ENCODE results near the gene VEPH1. TPM values are rescaled to one million over a fixed set of nuclear protein-coding genes. Genes with fewer than 3 reads are reported as not detected.

Gene VEPH1
- total RNA-seq, 2 experiments from 2014 or later = not detected

GRCh38 chr3:157284688-157285087 is 218.5 kb downstream of the VEPH1 start:
- intact Hi-C loops (cut with micrococcal nuclease) = no loop called here
- TF ChIP-seq, protein P1, sequence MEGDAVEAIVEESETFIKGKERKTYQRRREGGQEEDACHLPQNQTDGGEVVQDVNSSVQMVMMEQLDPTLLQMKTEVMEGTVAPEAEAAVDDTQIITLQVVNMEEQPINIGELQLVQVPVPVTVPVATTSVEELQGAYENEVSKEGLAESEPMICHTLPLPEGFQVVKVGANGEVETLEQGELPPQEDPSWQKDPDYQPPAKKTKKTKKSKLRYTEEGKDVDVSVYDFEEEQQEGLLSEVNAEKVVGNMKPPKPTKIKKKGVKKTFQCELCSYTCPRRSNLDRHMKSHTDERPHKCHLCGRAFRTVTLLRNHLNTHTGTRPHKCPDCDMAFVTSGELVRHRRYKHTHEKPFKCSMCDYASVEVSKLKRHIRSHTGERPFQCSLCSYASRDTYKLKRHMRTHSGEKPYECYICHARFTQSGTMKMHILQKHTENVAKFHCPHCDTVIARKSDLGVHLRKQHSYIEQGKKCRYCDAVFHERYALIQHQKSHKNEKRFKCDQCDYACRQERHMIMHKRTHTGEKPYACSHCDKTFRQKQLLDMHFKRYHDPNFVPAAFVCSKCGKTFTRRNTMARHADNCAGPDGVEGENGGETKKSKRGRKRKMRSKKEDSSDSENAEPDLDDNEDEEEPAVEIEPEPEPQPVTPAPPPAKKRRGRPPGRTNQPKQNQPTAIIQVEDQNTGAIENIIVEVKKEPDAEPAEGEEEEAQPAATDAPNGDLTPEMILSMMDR (IDR thresholded peaks at IDR 0.05) = no peak
- Mint-ChIP-seq H3K4me1 (ENCODE audit: low read depth) (peaks cover 4% of the 10 kb centered on the region), H3K27ac (no peak overlapping the region), H3K36me3 (ENCODE audit: low read depth) (no peaks in the 10 kb centered on the region), H3K27me3 (no peaks in the 10 kb centered on the region), H3K9me3 (no peaks in the 10 kb centered on the region), H3K4me3 (no peak overlapping the region)
- POLR2A ChIA-PET = no interaction called here
- ATAC-seq = no peak
- CTCF ChIA-PET = no interaction called here
- DNase-seq = no peak

DNA sequence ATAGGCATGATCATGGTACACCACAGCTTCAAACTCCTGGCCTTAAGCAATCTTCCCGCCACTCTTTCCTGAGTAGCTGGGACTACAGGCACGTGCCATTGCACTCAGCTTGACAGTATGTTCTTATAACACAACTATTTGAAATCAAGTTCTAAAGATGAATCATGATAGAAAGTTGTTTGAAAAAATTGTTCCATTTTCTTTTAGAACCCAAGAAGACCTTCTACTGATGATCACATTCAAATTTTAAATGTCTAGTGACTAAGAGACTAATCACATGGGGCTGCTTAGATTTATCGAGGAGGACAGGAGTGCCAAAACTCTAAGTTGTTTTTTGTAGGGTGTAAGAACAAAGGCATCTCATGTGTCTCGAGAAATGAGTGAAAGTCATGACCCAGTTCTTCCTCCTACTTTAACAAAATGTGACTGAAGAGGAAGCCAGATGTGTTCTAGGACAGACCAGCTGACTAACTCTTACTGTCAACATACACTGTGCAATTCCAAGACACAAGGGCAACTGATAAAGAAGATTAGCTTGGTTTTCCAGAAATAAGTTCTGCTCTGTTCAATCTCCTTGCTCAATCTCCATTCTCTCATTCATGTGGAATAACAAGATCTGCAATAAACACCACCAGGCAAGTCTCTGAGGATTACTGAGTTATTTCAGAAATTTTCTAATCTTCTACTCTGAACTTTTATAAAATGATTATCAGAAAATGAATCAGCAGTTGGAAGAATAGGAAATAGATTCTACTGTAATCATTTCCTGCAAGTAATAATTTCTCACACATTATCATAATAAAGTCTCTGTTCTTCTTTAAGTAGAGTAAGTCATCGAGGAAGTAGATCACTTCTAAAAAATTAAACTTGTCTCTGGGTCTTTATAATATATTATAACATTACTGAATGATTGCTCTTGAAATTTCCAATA is 220.7 kb downstream of the VEPH1 start:
- ATAC-seq (no peak), DNase-seq (no peak)
- Mint-ChIP-seq H3K4me3 (no peak overlapping the region), H3K27me3 (no peaks in the 10 kb centered on the region), H3K9me3 (no peaks in the 10 kb centered on the region), H3K36me3 (ENCODE audit: low read depth) (no peaks in the 10 kb centered on the region), H3K4me1 (ENCODE audit: low read depth) (peaks cover 4% of the 10 kb centered on the region), H3K27ac (no peak overlapping the region)
- ChIA-PET POLR2A (no interaction called here), CTCF (interaction anchor here (0.7 to 1.2 kb wide), 5 partner anchors 9 to 734 kb away, joined by 3 to 4 read pairs (median 3); no protein-coding TSS in a partner anchor)
- intact Hi-C loops (cut with micrococcal nuclease) = no loop called here
- TF ChIP-seq, protein P1 (IDR thresholded peaks at IDR 0.05) = no peak

- no peak for ATAC-seq
- ChIA-PET POLR2A (no interaction called here), CTCF (interaction anchor here (0.8 kb wide), 1 partner anchor 76 kb away, joined by 3 read pairs; no protein-coding TSS in a partner anchor)
- Mint-ChIP-seq H3K4me3 (no peak overlapping the region), H3K36me3 (ENCODE audit: low read depth) (no peaks in the 10 kb centered on the region), H3K27ac (no peak overlapping the region), H3K27me3 (no peaks in the 10 kb centered on the region), H3K9me3 (no peaks in the 10 kb centered on the region), H3K4me1 (ENCODE audit: low read depth) (peaks cover 4% of the 10 kb centered on the region)
- intact Hi-C loops (cut with micrococcal nuclease) = no loop called here
- DNase-seq = no peak
- TF ChIP-seq, protein P1 (IDR thresholded peaks at IDR 0.05) = no peak
Measured at GRCh38 chr3:157280786-157281185, 222.4 kb downstream of the VEPH1 start.

DNA sequence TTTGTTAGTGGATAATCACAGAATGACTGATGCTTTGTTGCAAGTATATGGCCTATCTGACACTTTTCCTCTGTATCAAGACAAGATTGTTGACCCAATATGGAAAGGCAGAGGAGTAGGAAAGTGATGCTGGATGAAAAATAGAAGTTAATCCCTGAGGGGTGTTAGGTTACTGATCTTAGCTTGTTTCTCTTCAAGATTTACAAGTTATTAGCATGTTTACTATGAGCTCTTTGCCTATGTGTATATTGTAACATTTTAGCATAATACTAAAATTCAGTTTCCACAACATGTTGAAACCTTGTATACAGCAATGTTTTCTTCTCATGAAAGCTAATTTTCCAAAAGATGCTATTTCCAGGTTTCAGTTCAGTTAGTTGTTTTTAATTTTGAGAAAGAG is 222.9 kb downstream of the VEPH1 start:
- no peak overlapping the region for H3K4me3 Mint-ChIP-seq
- no peaks in the 10 kb centered on the region for H3K27me3 Mint-ChIP-seq
- ATAC-seq (no peak), DNase-seq (no peak)
- H3K27ac Mint-ChIP-seq = no peak overlapping the region
- TF ChIP-seq, protein P1 (IDR thresholded peaks at IDR 0.05) = no peak
- no peaks in the 10 kb centered on the region for H3K36me3 Mint-ChIP-seq (ENCODE audit: low read depth)
- intact Hi-C loops (cut with micrococcal nuclease) = no loop called here
- H3K9me3 Mint-ChIP-seq = no peaks in the 10 kb centered on the region
- peaks cover 4% of the 10 kb centered on the region for H3K4me1 Mint-ChIP-seq (ENCODE audit: low read depth)
- CTCF ChIA-PET = interaction anchor here (0.8 kb wide), 1 partner anchor 76 kb away, joined by 3 read pairs; no protein-coding TSS in a partner anchor
- POLR2A ChIA-PET = no interaction called here

GRCh38 chr3:157279237-157279636 is 224.0 kb downstream of the VEPH1 start:
- H3K4me3 Mint-ChIP-seq = no peak overlapping the region
- H3K27me3 Mint-ChIP-seq = no peaks in the 10 kb centered on the region
- no peaks in the 10 kb centered on the region for H3K9me3 Mint-ChIP-seq
- H3K4me1 Mint-ChIP-seq (ENCODE audit: low read depth) = peaks cover 4% of the 10 kb centered on the region
- CTCF ChIA-PET = no interaction called here
- POLR2A ChIA-PET = no interaction called here
- no peak overlapping the region for H3K27ac Mint-ChIP-seq
- no peak for ATAC-seq
- H3K36me3 Mint-ChIP-seq (ENCODE audit: low read depth) = no peaks in the 10 kb centered on the region
- no peak for DNase-seq
- intact Hi-C loops (cut with micrococcal nuclease) = no loop called here
- TF ChIP-seq, protein P1 (IDR thresholded peaks at IDR 0.05) = no peak
